Suppressor macrophage treated with lipopolysaccharide for 1 hour (primary cell): ENCODE measurements around the gene TTLL13.
"Not testable (repeated sequence)": the region's sequence is repeated elsewhere in the genome, so short reads cannot be mapped to it uniquely, and the experiment has no call there.

Source experiments
- DNase-seq, 3 donors: peaks; one replicate each; pipeline ENCODE4 v3.0.0-alpha.2; 2020 to 2022

The TTLL13 gene

DNA sequence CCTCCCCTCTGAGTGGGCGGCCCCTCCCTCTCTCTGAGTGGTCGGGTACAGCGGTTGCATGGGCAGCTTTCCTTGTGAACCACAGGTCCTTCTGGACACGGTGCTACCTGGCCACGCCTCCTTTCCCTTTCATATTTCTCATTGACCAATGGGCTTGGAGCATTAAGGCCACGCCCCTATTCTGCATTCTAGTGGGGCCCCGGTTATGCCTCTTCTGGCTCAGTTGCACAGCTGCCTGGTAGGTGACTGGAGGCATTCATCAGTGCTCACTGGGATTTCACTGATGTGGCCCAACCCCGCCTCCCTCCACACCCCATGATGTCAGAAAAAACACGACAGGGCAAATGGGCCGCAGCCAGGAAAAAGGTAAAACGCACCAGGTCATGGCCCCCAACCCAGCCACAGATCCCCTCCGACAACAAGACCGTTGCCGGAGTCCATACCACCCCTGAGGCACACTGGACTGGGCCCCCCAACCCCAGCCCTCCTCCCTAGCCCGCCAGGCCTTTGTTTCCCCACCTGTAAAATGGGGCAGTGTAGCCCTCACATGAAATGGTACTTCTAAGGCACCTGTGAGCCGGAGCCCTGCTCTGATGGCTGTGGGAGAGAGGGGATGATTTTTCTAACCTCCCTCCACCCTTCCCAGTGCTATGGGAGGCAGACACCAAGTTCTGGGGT, 42.5 kb downstream of the TTLL13 start:
- DNase-seq, result peak; percentile 13 to 18 (median 16)

GRCh38 chr15:90293040-90293810, 43.9 kb downstream of the TTLL13 start:
- DNase-seq, result peak; percentile 66 to 80 (median 73)

- DNase-seq, result no peak
Measured at GRCh38 chr15:90294159-90294558, 44.8 kb downstream of the TTLL13 start.

DNA sequence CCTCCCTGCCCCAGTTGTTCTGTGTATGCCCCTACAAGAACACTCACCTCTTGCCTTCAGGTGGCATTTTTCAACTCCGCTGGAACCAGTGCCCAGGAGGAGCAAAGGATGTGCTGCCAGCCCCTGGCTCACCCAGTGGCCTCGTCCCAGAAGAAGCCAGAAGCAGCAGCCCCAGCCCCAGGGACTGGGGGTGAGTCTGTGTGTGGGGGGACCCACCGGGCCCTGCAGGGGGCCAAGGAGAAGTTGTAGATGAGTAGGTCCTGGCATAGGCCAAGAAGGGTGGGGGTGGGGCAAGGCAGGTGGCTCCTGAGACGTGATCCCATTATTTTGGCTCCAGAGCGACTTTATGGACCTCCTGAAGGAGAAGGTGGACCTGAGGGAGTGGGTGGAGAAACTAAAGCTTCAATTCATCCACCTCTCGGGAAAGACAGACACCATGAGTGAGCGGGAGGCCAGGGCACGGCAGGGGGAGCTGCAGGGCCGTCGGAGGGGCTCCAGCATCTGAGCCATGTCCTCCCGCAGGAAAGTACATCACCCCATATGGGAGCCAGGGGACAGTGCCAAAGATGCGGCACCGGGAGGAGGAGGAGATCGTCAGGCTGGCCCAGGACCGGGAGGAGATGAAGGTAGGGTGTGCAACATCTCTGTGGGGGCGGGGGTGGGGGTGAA, 45.4 kb downstream of the TTLL13 start:
- DNase-seq, result no peak

GRCh38 chr15:90295270-90295648, 45.9 kb downstream of the TTLL13 start:
- no peak for DNase-seq

DNA sequence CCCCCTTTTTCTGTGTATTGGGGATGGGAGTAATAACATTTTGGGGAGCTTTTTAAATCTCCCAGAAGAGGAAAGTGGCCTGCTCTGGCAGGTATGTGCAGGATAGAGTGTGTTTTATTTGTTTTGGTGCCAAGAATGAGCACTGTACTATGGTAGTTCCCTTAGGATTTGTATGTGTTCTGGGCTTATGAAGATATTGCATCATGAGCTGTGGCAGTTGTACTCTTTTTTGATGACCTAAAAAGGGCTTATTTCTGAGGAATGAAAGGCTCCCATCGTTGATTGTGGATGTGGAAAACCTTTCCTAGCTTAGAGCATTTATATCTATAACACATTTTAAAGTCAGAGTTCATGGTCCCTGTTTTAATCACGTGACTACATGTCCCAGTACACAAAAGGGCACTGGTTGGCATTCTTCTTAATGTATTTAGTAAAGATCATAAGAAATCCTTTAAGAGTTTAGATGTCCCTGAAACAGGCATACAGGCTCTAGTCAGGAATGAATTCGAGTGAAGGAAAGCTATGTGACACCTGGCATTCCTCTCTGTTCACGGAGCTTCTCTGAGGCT, 47.0 kb downstream of the TTLL13 start:
- not testable (repeated sequence) for DNase-seq

DNA sequence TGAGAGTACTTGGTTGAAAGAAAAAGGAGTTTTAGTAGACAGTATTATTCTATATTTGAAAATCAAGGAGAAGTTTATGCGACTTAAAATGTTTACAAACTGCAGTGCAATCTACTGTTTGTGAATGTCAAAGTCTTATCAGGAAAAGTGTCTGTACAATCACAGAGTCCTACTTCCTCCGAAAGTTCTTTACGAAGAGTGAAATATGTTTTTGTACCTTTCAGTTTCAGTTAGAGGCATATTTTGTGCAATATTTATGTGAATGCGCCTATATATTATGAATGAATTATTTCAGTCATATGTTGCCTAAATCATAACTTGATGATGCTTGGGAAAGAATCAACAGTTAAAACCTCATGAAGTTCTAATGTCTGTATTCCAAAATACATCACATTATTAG, 47.7 kb downstream of the TTLL13 start:
- peak in 2 of 3 donors; percentile 10 to 13 for DNase-seq

DNA sequence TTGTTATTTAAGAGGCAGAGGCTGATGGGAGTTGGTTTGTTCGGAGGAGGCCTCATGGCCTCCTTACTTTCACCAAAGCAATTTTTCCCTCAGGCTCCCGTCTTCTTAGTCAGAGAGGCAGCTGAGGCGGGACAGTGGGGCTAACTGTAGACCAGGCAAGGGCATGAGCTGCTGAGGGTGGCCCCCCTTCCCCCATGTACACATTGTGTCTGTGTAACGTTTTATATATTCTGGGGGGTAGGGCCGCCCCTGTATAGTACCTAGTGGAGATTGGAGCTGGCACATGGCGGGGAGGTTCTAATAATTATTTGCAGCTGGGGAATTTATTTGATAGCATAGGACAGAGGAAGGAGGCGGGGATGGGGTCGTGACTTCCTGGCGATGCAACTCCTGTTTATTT, 51.2 kb downstream of the TTLL13 start:
- no peak for DNase-seq

DNA sequence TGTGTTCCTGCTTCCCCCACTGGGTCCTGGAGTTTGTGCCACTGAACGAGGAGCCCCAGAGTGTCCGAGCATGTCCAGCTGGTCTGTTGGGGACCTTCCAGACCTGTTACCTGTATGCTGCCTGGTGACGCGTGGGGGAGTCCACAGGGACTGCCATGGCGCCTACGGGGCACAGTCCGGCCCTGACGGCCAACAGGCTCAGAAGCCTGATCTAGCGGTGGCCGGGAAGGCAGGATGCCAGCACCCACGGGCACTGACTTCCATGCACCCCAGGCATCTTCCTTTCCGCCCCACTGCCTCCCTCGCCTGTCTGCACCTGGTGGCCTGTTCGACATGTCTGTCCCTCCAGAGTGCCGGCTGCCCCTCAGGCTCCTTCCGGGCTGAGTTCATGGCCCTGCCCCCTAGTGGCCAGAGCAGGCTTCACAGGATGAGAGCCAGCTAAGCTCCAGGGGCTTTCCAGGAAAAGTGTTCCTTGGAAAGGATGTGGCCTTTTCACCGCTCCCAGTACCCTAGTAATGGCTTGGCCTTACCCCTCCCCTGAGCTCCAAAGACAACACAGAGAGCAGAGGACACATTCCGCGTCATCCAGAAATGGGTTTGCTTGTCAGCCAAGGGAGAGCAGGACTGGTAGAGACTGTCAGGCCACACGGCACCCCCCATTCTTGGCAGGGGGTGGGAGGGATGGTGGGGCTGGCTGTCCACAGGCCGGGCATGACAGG, 51.8 kb downstream of the TTLL13 start:
- peak; percentile 65 to 82 (median 75) for DNase-seq

DNA sequence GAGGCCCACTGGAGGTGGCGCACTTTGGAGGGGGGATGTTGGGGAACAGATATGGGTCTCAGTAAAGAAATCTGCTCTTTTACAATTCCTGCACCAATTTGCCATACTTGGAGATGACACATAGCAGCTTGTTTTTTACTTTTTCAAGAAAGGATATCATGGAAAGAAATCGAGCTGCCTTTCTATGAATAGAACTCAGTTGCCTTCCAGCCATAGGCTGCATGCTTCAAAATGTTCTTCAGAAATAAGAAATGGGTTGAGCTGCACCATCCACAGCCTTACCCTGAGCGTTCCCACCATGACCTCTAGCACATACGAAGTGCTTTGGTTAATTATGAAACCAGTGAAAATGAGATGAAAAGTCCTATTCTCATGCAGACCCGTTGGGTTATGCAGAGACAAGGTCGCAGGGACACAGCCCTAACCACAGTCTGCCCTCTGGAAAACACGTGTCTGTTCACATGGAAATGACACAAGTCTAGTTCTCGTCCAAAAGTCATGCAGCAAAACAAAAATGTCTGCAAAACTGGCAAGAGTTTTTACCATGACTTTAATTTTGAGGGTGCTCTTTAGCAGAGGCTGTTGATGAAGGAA, 52.4 kb downstream of the TTLL13 start:
- no peak for DNase-seq

DNA sequence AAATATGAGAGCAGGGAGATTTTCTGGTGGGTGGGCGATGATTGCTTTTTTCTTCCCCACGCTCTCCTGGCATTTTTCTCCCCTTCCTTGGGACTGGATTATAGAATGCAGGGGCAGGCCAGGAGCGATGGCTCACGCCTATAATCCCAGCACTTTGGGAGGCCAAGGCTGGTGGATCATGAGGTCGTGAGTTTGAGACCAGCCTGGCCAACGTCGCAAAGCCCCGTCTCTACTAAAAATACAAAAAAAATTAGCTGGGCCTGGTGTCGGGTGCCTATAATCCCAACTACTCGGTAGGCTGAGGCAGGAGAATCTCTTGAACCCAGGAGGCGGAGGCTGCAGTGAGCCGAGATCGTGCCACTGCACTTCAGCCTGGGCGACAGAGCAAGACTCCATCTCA, 56.0 kb downstream of the TTLL13 start:
- DNase-seq, result not testable (repeated sequence)

GRCh38 chr15:90305932-90306331, 56.6 kb downstream of the TTLL13 start:
- DNase-seq, result peak in 1 of 3 donors; percentile 22

DNA sequence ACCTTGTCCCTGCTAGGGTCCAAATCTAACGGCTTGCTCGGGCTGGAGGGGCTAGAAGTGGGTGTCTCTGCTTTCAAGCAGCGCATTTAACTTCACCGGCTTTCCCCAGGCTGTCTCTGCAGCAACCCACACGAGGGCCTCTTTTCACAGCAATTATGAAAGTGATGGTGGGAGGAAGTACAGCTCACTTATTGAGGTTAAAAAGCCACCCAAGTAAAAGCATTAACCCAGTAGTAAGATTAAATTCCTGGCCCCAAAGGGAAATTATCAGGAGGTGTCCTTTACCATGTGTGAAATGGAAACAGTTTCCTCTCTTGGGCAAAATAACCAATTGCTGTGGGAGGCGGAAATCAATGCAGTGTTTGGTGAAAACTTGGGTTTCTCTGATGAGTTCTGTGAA, 57.2 kb downstream of the TTLL13 start:
- peak; percentile 63 to 68 (median 64) for DNase-seq

GRCh38 chr15:90307661-90308060, 58.3 kb downstream of the TTLL13 start:
- no peak for DNase-seq

- no peak for DNase-seq
Measured at GRCh38 chr15:90309020-90309419, 59.7 kb downstream of the TTLL13 start.
